Measurements from ENCODE around the gene MAP2.

DNA sequence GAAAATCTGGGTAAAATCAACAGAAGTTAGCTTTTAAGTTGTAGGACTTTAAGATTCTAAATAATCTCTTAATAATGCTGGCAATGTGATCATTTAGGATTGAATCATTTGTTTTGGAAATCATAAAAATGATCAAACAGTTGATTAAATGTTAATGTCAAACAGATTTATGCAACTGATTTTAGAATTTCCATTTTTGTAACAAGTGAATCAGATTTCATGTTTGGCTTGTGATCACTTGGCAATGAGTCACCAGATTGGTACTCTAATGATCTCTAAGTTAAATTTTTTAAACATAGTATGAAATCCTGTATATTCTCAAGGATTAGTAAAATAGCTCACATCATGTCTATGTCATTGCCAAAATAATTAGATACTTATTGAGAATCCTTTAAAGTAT is 297.6 kb downstream of the MAP2 start:
- TF ChIP-seq HNRNPLL (IDR thresholded peaks at IDR 0.05; ENCODE audit: low read depth, low read length, poor library complexity, severe bottlenecking) (no peak), ZNF101 (CRISPR knock-in tag; IDR thresholded peaks at IDR 0.05; ENCODE audit: borderline replicate concordance, low read depth) (no peak), YY1 (IDR thresholded peaks at IDR 0.05; ENCODE audit: insufficient read depth, insufficient replicate concordance, low read depth, low read length) (no peak), RAD51 (IDR thresholded peaks at IDR 0.05; ENCODE audit: borderline replicate concordance) (no peak)

All from HepG2 (cell line).